Fibroblast of lung (primary cell): Measurements from ENCODE around the gene CYP27B1. TPM values are rescaled to one million over a fixed set of nuclear protein-coding genes. Genes with fewer than 3 reads are reported as not detected.

Experiments
- DNase-seq, 2 donors: peaks; one replicate each; pipeline versions ENCODE4 v3.0.0 to v3.0.0-alpha.2; 2010; ENCODE audit warnings: low read depth in 2 of 2
- H2AFZ ChIP-seq: 2 replicates; pipeline ENCODE4 v1.5.1; 2012; ENCODE audit warnings: low read length, control low read depth, inconsistent platforms
- H3K27ac ChIP-seq: 2 replicates; pipeline ENCODE4 v1.5.1; 2011; ENCODE audit warnings: low read length, control low read depth; ENCODE audit not compliant: insufficient read depth
- H3K27me3 ChIP-seq: 2 replicates; pipeline ENCODE4 v1.5.1; 2011; ENCODE audit warnings: mild to moderate bottlenecking, low read length; ENCODE audit not compliant: control insufficient read depth, insufficient read depth
- H3K36me3 ChIP-seq: 2 replicates; pipeline ENCODE4 v1.5.1; 2011; ENCODE audit warnings: low read length; ENCODE audit not compliant: control insufficient read depth, insufficient read depth
- H3K4me1 ChIP-seq: 2 replicates; pipeline ENCODE4 v1.5.1; 2011; ENCODE audit warnings: low read length; ENCODE audit not compliant: control insufficient read depth, insufficient read depth; ENCODE audit errors: extremely low read depth
- H3K4me2 ChIP-seq: 2 replicates; pipeline ENCODE4 v1.5.1; 2011; ENCODE audit warnings: low read length, control low read depth; ENCODE audit not compliant: insufficient read depth; ENCODE audit errors: extremely low read depth
- H3K4me3 ChIP-seq, 4 experiments: fragments of 200-600 bp in 1 of 4; sonication (generic) in 1 of 4; replicated peaks in 1 of 4; 2 replicates each; pipeline ENCODE4 v1.5.1; 2011 to 2016; ENCODE audit warnings: low read length in 4 of 4, low read depth in 3 of 4, mild to moderate bottlenecking in 3 of 4, control low read depth in 2 of 4, inconsistent platforms in 1 of 4, mixed read lengths in 1 of 4; ENCODE audit not compliant: insufficient read depth in 1 of 4; ENCODE audit errors: control extremely low read depth in 1 of 4
- H3K79me2 ChIP-seq: 2 replicates; pipeline ENCODE4 v1.5.1; 2012; ENCODE audit warnings: mild to moderate bottlenecking, low read length, inconsistent platforms; ENCODE audit not compliant: control insufficient read depth, insufficient read depth
- H3K9ac ChIP-seq: 2 replicates; pipeline ENCODE4 v1.5.1; 2011; ENCODE audit warnings: mild to moderate bottlenecking, low read length, control low read depth; ENCODE audit not compliant: insufficient read depth
- H3K9me3 ChIP-seq: 2 replicates; pipeline ENCODE4 v1.5.1; 2012; ENCODE audit warnings: low read depth, low read length; ENCODE audit not compliant: control insufficient read depth, insufficient read depth
- H4K20me1 ChIP-seq: 2 replicates; pipeline ENCODE4 v1.5.1; 2011; ENCODE audit warnings: low read length; ENCODE audit not compliant: control insufficient read depth, insufficient read depth; ENCODE audit errors: extremely low read depth
- CTCF ChIP-seq, 2 donors: IDR thresholded peaks in 1 of 2; conservative IDR thresholded peaks in 1 of 2; 1 replicate in 1 of 2; 2 replicates in 1 of 2; pipeline ENCODE4 v1.5.1; 2011 to 2012; ENCODE audit warnings: low read length in 2 of 2, control low read depth in 1 of 2, inconsistent platforms in 1 of 2, low read depth in 1 of 2, mild to moderate bottlenecking in 1 of 2
- EZH2 ChIP-seq: IDR thresholded peaks from 2 replicates; pipeline ENCODE4 v1.5.1; 2012; ENCODE audit warnings: low read length, control low read depth, mild to moderate bottlenecking; ENCODE audit errors: missing control alignments
- polyA plus RNA-seq, 2 donors: library from polyadenylated mRNA; depleted of rRNA in 1 of 2; stranded (reverse) in 1 of 2; unstranded in 1 of 2; fragments of >200 nt; gene quantifications; 2 replicates each; pipeline ENCODE4 v1.2.1, GENCODE V29; 2011 to 2012; ENCODE audit warnings: missing spikeins in 1 of 2
- total RNA-seq: library from RNA; depleted of rRNA; stranded (reverse); fragments of >200 nt; gene quantifications from 2 replicates; pipeline ENCODE4 v1.2.1, GENCODE V29; 2014

The CYP27B1 gene
- total and polyA plus RNA-seq, 2 donors (not counting 1 experiment from before 2014, with no cell fraction given), result 0.17 to 0.26 TPM

GRCh38 chr12:57712701-57713100 lies 54.2 kb downstream of the CYP27B1 start:
- no peak for DNase-seq
- peaks cover 6% of the 10 kb centered on the region for H3K36me3 ChIP-seq
- no peaks in the 10 kb centered on the region for H3K79me2 ChIP-seq
- no peaks in the 10 kb centered on the region for H4K20me1 ChIP-seq
- no peak overlapping the region for H3K9ac ChIP-seq
- H3K4me1 ChIP-seq, result no peaks in the 10 kb centered on the region
- TF ChIP-seq EZH2 (no peak), CTCF (conservative IDR thresholded peaks at IDR 0.05 in 1 of 2, IDR thresholded peaks at IDR 0.05 in 1 of 2; ENCODE audit: low read depth in 1 of 2, low read length in 2 of 2) (no peak)
- H3K27ac ChIP-seq, result no peak overlapping the region
- no peak overlapping the region for H3K4me2 ChIP-seq
- H3K9me3 ChIP-seq, result no peaks in the 10 kb centered on the region
- no peaks in the 10 kb centered on the region for H3K27me3 ChIP-seq
- H3K4me3 ChIP-seq, result no peak overlapping the region
- H2AFZ ChIP-seq, result no peak overlapping the region

Other genes with a start within 250 kb of the CYP27B1 start
- 249 and 265 TPM in 2 replicates for gene DDIT3, start 246.6 kb downstream of the CYP27B1 start, total RNA-seq
- 32.5 and 57.8 TPM in 2 replicates for gene DDIT3, start 246.6 kb downstream of the CYP27B1 start, polyA plus RNA-seq
- gene MBD6, start 244.3 kb downstream of the CYP27B1 start, total RNA-seq, result 5.1 and 7.1 TPM in 2 replicates
- gene MBD6, start 244.3 kb downstream of the CYP27B1 start, polyA plus RNA-seq, result 3.0 and 3.1 TPM in 2 replicates
- 101 and 108 TPM in 2 replicates for gene DCTN2, start 219.9 kb downstream of the CYP27B1 start, total RNA-seq
- 211 and 229 TPM in 2 replicates for gene DCTN2, start 219.9 kb downstream of the CYP27B1 start, polyA plus RNA-seq
- gene KIF5A, start 217.0 kb downstream of the CYP27B1 start, total RNA-seq, result 0.51 and 1.3 TPM in 2 replicates
- gene KIF5A, start 217.0 kb downstream of the CYP27B1 start, polyA plus RNA-seq, result 0.53 and 0.89 TPM in 2 replicates
- 9.0 and 11.9 TPM in 2 replicates for gene PIP4K2C, start 175.9 kb downstream of the CYP27B1 start, total RNA-seq
- gene PIP4K2C, start 175.9 kb downstream of the CYP27B1 start, polyA plus RNA-seq, result 24.3 and 25.2 TPM in 2 replicates
- 16.4 and 30.4 TPM in 2 replicates for gene DTX3, start 162.3 kb downstream of the CYP27B1 start, total RNA-seq
- 12.1 and 17.3 TPM in 2 replicates for gene DTX3, start 162.3 kb downstream of the CYP27B1 start, polyA plus RNA-seq
- gene ARHGEF25, start 155.6 kb downstream of the CYP27B1 start, total RNA-seq, result 34.4 and 40.0 TPM in 2 replicates
- 12.1 and 15.7 TPM in 2 replicates for gene ARHGEF25, start 155.6 kb downstream of the CYP27B1 start, polyA plus RNA-seq
- 0.51 and 2.3 TPM in 2 replicates for gene B4GALNT1, start 133.9 kb downstream of the CYP27B1 start, total RNA-seq
- gene B4GALNT1, start 133.9 kb downstream of the CYP27B1 start, polyA plus RNA-seq, result 1.3 and 3.4 TPM in 2 replicates
- gene OS9, start 72.9 kb downstream of the CYP27B1 start, total RNA-seq, result 170 and 260 TPM in 2 replicates
- gene OS9, start 72.9 kb downstream of the CYP27B1 start, polyA plus RNA-seq, result 274 and 316 TPM in 2 replicates
- under 0.01 and 0.17 TPM in 2 replicates for gene AGAP2, start 28.3 kb downstream of the CYP27B1 start, total RNA-seq
- gene AGAP2, start 28.3 kb downstream of the CYP27B1 start, polyA plus RNA-seq, result 0.02 and 0.05 TPM in 2 replicates
- 55.7 and 99.6 TPM in 2 replicates for gene TSPAN31, start 22.0 kb downstream of the CYP27B1 start, total RNA-seq
- gene TSPAN31, start 22.0 kb downstream of the CYP27B1 start, polyA plus RNA-seq, result 42.8 and 53.6 TPM in 2 replicates
- 183 and 257 TPM in 2 replicates for gene CDK4, start 14.8 kb downstream of the CYP27B1 start, total RNA-seq
- gene CDK4, start 14.8 kb downstream of the CYP27B1 start, polyA plus RNA-seq, result 233 and 324 TPM in 2 replicates
- gene MARCHF9, start 12.0 kb downstream of the CYP27B1 start, total RNA-seq, result 2.6 and 3.8 TPM in 2 replicates
- gene MARCHF9, start 12.0 kb downstream of the CYP27B1 start, polyA plus RNA-seq, result 4.8 and 5.6 TPM in 2 replicates
- 3.5 and 6.4 TPM in 2 replicates for gene METTL1, start 5.0 kb upstream of the CYP27B1 start, total RNA-seq
- gene METTL1, start 5.0 kb upstream of the CYP27B1 start, polyA plus RNA-seq, result 16.9 and 28.5 TPM in 2 replicates
- 3.9 and 8.9 TPM in 2 replicates for gene EEF1AKMT3, start 5.5 kb upstream of the CYP27B1 start, total RNA-seq
- 6.7 and 11.9 TPM in 2 replicates for gene EEF1AKMT3, start 5.5 kb upstream of the CYP27B1 start, polyA plus RNA-seq
- 15.5 and 20.3 TPM in 2 replicates for gene TSFM, start 15.7 kb upstream of the CYP27B1 start, total RNA-seq
- gene TSFM, start 15.7 kb upstream of the CYP27B1 start, polyA plus RNA-seq, result 16.8 and 19.0 TPM in 2 replicates
- 2.8 and 7.1 TPM in 2 replicates for gene AVIL, start 51.7 kb upstream of the CYP27B1 start, total RNA-seq
- gene AVIL, start 51.7 kb upstream of the CYP27B1 start, polyA plus RNA-seq, result 1.1 and 2.2 TPM in 2 replicates
- gene CTDSP2, start 79.7 kb upstream of the CYP27B1 start, total RNA-seq, result 87.8 and 92.0 TPM in 2 replicates
- 199 and 208 TPM in 2 replicates for gene CTDSP2, start 79.7 kb upstream of the CYP27B1 start, polyA plus RNA-seq
- 8.5 and 9.4 TPM in 2 replicates for gene ATP23, start 174.5 kb upstream of the CYP27B1 start, total RNA-seq
- gene ATP23, start 174.5 kb upstream of the CYP27B1 start, polyA plus RNA-seq, result 4.8 and 8.7 TPM in 2 replicates